ENCODE data around the gene BEX4.
"Not testable (repeated sequence)": the region's sequence is repeated elsewhere in the genome, so short reads cannot be mapped to it uniquely, and the experiment has no call there.

BEX4 gene

DNA sequence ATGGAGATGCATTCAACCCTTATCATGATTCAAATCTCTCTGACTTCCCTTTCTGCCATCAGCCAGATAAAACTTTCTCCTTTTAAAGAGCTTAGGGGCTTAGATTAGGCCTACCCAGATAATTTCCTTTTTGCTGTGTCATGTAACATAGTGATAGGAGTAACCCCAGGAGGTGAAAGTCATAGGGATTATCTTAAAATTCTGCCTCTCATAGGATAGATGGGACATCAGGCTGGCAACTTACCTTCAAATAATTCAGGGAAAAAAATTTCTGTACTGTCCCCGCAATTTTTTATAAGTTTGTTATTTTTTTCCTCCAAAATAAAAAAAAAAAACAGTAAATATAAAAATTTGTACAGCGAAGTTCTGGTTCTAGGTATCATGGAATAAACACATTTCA, 20.7 kb downstream of the BEX4 start:
- not testable (repeated sequence) for DNase-seq (ENCODE audit: extremely low read depth in 1 of 2, low read depth in 1 of 2)

DNA sequence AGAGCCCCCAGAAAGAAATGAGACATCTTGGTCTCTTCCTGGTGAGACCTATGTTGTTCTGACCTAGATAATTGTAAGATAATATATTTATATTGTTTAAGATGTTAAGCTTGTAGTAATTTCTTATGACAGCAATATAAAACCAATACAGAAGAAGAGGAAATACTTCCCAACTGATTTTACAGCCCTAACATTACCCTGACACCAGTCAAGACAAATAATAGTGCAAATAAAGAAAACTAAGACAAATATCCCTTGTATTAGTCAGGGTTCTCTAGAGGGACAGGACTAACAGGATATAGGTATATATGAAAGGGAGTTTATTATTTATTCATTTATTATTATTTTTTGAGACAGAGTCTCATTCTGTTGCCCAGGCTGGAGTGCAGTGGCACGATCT, 21.4 kb downstream of the BEX4 start:
- DNase-seq (ENCODE audit: extremely low read depth in 1 of 2, low read depth in 1 of 2): no peak

DNA sequence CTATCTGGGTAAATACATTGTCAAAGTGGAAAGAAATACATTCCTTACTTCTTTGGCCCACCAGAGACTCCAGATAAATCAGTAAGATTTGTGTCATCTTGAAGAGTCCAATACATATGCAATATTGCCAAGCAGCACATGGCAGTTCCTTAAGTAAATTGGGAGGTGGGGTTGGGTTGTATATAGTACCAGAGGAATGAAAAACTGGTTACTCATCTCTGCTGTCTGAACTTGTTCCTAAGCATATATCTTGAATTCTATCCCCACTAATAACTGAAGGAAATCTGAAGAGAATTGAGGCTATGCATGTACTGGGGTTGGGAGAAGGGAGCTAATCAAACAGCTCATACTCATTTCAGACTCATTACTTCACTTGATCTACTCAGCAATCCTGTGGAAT, 25.2 kb downstream of the BEX4 start:
- no peak for DNase-seq (ENCODE audit: extremely low read depth in 1 of 2, low read depth in 1 of 2)

DNA sequence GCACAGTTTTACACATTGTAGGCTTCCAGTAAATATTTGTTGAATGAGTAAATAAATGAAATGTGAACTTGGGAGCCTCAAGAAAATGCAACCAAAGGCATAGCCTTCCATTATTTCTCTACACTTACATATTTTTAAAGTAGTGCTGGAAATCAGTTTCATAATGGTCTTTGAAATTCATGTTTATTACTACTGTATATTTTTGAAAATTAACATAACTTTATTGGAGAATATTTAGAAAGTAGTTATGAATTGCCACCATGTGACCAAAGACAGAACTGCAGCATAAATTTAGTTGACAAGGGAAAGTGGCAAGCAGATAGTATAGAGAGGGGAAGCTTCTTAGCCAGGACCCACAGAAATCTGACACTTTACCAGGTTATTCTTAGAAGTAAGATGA, 33.6 kb downstream of the BEX4 start:
- no peak for DNase-seq (ENCODE audit: extremely low read depth in 1 of 2, low read depth in 1 of 2)

DNA sequence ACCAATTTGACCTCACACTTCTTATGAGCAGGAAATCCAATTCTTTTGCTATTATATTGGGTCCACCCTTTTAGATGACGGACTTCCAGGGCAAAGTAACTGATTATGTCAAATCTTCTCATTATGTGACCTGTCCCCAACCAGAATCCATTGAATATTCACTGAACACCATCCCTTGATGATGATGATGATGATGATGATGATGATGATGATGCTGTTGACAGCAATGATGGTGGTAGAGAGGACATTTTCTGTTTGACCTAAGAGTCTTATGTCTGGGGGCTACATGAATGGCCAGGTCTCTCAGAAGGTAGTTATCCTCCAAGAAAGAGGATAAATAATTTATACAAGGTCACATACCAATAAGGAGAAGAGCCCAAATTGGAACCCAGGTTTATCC, 34.9 kb downstream of the BEX4 start:
- DNase-seq (ENCODE audit: extremely low read depth in 1 of 2, low read depth in 1 of 2): no peak

DNA sequence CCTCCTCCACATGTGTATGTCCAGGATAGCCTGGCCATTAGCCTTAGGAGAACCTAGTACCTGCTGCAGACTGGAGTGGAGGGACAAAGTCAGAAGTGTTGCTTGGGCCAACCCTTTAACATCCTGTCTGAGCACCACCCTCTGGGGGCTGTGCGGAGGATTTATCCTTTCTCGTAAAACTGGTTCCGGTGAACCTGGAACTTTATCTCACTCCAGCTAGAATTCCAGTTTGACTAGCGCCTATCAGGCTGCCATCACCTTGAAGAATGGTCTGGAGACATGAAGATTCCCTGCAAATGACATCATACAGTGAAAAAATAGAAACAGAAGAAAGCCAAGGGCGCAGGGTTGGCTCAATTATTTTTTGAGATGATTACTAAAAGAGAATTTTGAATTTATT, 36.1 kb downstream of the BEX4 start:
- no peak for DNase-seq (ENCODE audit: extremely low read depth in 1 of 2, low read depth in 1 of 2)

DNA sequence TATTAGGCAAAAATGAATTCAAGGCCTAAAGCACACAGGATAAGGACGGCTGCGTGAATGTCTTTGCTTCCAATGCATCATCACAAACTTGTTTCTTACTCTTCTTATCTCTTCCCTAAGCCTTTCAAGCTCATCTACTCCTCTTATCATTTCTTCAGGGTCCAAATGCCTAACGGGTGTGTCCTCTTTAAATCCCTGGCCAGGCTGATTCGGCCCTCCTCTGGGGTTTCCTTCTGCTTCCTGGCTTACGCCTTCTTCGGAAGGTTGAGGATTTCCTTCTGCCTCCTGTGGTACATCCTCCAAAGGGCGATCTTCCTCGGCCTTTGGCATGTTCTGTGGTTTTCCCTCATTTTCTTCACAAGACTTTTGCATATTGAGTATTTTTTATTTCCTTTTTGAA, 38.7 kb downstream of the BEX4 start:
- DNase-seq (ENCODE audit: extremely low read depth in 1 of 2, low read depth in 1 of 2): no peak

DNA sequence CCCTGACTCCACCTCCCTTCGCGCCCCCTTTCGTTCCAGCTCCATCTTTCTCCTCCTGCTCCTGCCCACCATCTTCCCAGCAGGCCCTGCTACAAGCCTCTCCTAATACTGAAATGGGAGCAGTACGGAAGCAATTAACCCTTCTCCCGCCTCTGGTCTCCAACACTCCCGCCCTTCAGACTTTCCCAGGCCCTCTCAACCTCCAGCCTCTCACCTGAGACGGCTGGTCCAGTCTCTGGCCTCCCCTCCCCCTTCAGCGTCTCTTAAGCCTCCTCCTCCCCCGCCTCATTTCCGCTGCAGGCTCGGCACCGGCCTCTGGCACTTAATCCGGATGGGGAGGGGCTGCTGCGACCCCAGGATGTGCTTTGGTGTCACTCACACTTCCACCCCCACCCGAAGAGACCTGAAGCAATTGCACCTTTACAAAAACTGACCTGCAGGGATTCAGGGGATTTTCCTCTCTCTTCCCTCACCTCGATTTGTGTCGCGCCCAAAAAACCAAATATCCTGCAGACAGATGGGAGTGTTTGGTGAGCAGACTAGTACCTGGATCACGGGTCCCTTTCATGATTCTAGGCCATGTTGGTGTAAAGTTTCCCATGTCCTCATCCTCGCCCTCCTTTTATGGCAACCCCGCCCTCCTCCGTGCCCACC, 39.4 kb downstream of the BEX4 start:
- peak; percentile 6 to 28 for DNase-seq (ENCODE audit: extremely low read depth in 1 of 2, low read depth in 1 of 2)

DNA sequence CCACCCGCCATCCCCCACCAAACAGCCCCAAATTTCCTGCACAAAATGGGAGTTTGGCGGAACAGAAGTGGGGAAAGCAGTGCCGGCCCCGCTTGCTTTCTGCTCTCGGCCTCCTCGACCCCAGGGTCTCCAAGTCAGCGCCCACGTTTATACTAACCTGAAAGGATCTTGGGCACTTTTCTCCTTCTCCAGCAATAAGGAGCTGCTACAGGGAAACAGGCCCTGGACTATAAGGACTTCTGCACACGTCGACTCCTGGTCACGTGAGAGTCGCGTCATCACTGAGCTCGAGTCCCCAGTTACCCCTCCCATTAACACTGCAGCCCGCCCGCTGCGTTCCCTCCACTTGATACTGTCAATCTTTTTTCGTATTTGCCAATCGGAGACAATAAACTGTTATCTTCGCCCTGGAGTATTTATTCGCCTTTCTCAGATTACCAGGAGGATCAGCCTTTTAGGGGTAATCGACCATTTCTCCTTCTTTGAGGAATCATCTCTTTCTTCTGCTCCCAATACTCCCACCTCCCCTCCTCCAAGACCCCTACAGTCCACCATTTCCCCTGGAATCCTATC, 40.1 kb downstream of the BEX4 start, which contains the start of gene TCEAL8:
TSS of gene TCEAL8 (minus strand) at position 235 of the 573 bp plus-strand sequence. CDS start 1,176 bp downstream, outside the sequence.
- DNase-seq (ENCODE audit: extremely low read depth in 1 of 2, low read depth in 1 of 2): peak; percentile 14 to 56

DNA sequence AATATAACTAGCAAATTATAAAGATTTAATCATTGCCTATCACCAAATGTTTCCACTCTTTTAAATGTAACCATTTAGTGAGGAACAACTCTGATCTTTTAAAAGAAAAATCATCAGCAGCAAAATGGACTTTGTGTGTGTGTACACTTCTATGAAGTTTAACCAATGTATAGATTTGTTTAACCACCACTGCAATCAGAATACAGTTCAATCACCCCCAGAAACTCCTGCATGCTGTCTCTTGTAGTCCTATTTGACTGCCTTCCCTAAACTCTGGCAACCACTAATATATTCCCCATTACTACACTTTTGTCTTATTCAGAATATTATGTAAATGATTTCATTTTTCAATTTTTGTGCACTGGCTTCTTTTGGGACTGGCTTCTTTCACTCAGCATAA, 41.7 kb downstream of the BEX4 start:
- no peak for DNase-seq (ENCODE audit: extremely low read depth in 1 of 2, low read depth in 1 of 2)

DNA sequence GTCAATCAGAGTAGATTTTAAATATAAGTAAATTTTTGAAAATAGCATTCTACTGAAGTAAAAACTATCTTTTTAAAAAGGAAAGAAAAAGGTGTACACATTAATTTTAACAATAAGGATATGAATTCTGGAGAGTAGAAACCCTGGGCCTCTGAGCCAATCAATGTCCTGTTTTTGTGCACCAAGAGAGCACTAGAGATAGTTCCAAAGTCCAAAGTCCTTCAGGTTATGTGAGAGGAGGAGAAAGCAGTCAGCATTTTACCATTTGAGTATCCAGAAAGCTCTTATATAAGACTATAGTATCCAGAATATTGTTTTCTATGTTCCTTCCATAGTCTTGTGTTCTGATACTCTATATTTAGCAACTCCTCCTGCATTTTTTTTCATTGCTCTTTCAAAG, 43.4 kb downstream of the BEX4 start:
- no peak for DNase-seq (ENCODE audit: extremely low read depth in 1 of 2, low read depth in 1 of 2)

Data from stimulated activated CD8-positive, alpha-beta memory T cell treated with anti-CD3 and anti-CD28 coated beads, Interleukin-7, amount 100 ng/mL, for 48 hours (primary cell).